Type B pancreatic cell (in vitro differentiated cells): Measurements from ENCODE around the gene TMEM217. TPM values are rescaled to one million over a fixed set of nuclear protein-coding genes. Genes with fewer than 3 reads are reported as not detected.

Source experiments
- DNase-seq: peaks from one replicate; pipeline ENCODE4 v3.0.0; 2021; ENCODE audit warnings: mixed read lengths; ENCODE audit not compliant: unreplicated experiment; ENCODE audit errors: extremely low spot score
- H3K27ac Mint-ChIP-seq: 2 replicates; pipeline ENCODE4 v1.8.0; 2021; ENCODE audit warnings: mild to moderate bottlenecking, mixed read lengths
- H3K27me3 Mint-ChIP-seq: 2 replicates; pipeline ENCODE4 v1.8.0; 2021; ENCODE audit warnings: mixed read lengths
- H3K36me3 Mint-ChIP-seq: 2 replicates; pipeline ENCODE4 v1.8.0; 2021; ENCODE audit warnings: mixed read lengths
- H3K4me1 Mint-ChIP-seq: one replicate; pipeline ENCODE4 v1.8.0; 2021; ENCODE audit warnings: mixed read lengths; ENCODE audit not compliant: unreplicated experiment
- H3K4me3 Mint-ChIP-seq: 2 replicates; pipeline ENCODE4 v1.8.0; 2021; ENCODE audit warnings: mild to moderate bottlenecking, mixed read lengths
- H3K9me3 Mint-ChIP-seq: 2 replicates; pipeline ENCODE4 v1.8.0; 2021; ENCODE audit warnings: mixed read lengths
- CTCF ChIP-seq: fragments of 200-600 bp; sonication (generic); conservative IDR thresholded peaks from 2 replicates; pipeline ENCODE4 v1.5.0; 2021; ENCODE audit warnings: antibody characterized with exemption, mild to moderate bottlenecking
- total RNA-seq: library from RNA; stranded (reverse); gene quantifications from 2 replicates; pipeline ENCODE4 v1.2.1, GENCODE V29; 2021; ENCODE audit warnings: low replicate concordance

Gene TMEM217
- total RNA-seq, 1 donor from 2014 or later: 1.1 TPM

- DNase-seq: no peak
- H3K27me3 Mint-ChIP-seq: no peaks in the 10 kb centered on the region
- H3K4me1 Mint-ChIP-seq: peaks cover 34% of the 10 kb centered on the region
- peak overlapping the region; percentile 53 for H3K4me3 Mint-ChIP-seq
- H3K36me3 Mint-ChIP-seq: peaks cover 4% of the 10 kb centered on the region
- no peak overlapping the region for H3K27ac Mint-ChIP-seq
- no peaks in the 10 kb centered on the region for H3K9me3 Mint-ChIP-seq
- no peak for TF ChIP-seq CTCF
These were observed 2.1 kb upstream of the TMEM217 start for GRCh38 chr6:37260040-37260439.

- Mint-ChIP-seq H3K9me3 (no peaks in the 10 kb centered on the region), H3K36me3 (peaks cover 4% of the 10 kb centered on the region), H3K4me3 (peak overlapping the region; percentile 79), H3K27me3 (no peaks in the 10 kb centered on the region), H3K27ac (peak overlapping the region; percentile 6), H3K4me1 (peaks cover 26% of the 10 kb centered on the region)
- no peak for TF ChIP-seq CTCF
- DNase-seq: no peak
These were observed 1.2 kb upstream of the TMEM217 start for GRCh38 chr6:37259191-37259590.

- no peak for TF ChIP-seq CTCF
- no peak for DNase-seq
- Mint-ChIP-seq H3K27ac (peak overlapping the region; percentile 35), H3K9me3 (no peaks in the 10 kb centered on the region), H3K4me1 (peaks cover 26% of the 10 kb centered on the region), H3K4me3 (peak overlapping the region; percentile 96), H3K36me3 (peaks cover 4% of the 10 kb centered on the region), H3K27me3 (no peaks in the 10 kb centered on the region)
These were observed 611 bp upstream of the TMEM217 start for GRCh38 chr6:37258405-37259105.

GRCh38 chr6:37257320-37257633 lies 667 bp downstream of the TMEM217 start:
- Mint-ChIP-seq H3K9me3 (no peaks in the 10 kb centered on the region), H3K36me3 (no peaks in the 10 kb centered on the region), H3K4me1 (peaks cover 17% of the 10 kb centered on the region), H3K4me3 (peak overlapping the region; percentile 96), H3K27me3 (no peaks in the 10 kb centered on the region), H3K27ac (peak overlapping the region; percentile 35)
- no peak for DNase-seq
- TF ChIP-seq CTCF: no peak

GRCh38 chr6:37256692-37257319 lies 1.1 kb downstream of the TMEM217 start:
- no peak for DNase-seq
- H3K36me3 Mint-ChIP-seq: no peaks in the 10 kb centered on the region
- no peaks in the 10 kb centered on the region for H3K27me3 Mint-ChIP-seq
- H3K27ac Mint-ChIP-seq: peak overlapping the region; percentile 35
- H3K9me3 Mint-ChIP-seq: no peaks in the 10 kb centered on the region
- H3K4me1 Mint-ChIP-seq: peaks cover 16% of the 10 kb centered on the region
- TF ChIP-seq CTCF: no peak
- H3K4me3 Mint-ChIP-seq: peak overlapping the region; percentile 96
